ENCODE measurements around the gene CELF2. TPM values are rescaled to one million over a fixed set of nuclear protein-coding genes. Genes with fewer than 3 reads are reported as not detected.

Gene CELF2
- polyA plus RNA-seq, 4 donors, result 9.6 to 20.5 (median 13.8) TPM

- no peak for DNase-seq (ENCODE audit: low read depth in 4 of 4, low spot score in 3 of 4)
These were observed 2.9 kb downstream of the CELF2 start for GRCh38 chr10:11020548-11020942.

GRCh38 chr10:11022213-11022612 lies 4.5 kb downstream of the CELF2 start:
- DNase-seq (ENCODE audit: low read depth in 4 of 4, low spot score in 3 of 4), result no peak

GRCh38 chr10:11023009-11023953 lies 5.6 kb downstream of the CELF2 start:
- DNase-seq (ENCODE audit: low read depth in 4 of 4, low spot score in 3 of 4), result no peak

GRCh38 chr10:11024596-11024995 lies 6.9 kb downstream of the CELF2 start:
- DNase-seq (ENCODE audit: low read depth in 4 of 4, low spot score in 3 of 4), result no peak

GRCh38 chr10:11025978-11026377 lies 8.3 kb downstream of the CELF2 start:
- no peak for DNase-seq (ENCODE audit: low read depth in 4 of 4, low spot score in 3 of 4)

GRCh38 chr10:11026773-11027172 lies 9.1 kb downstream of the CELF2 start:
- DNase-seq (ENCODE audit: low read depth in 4 of 4, low spot score in 3 of 4), result no peak

- no peak for DNase-seq (ENCODE audit: low read depth in 4 of 4, low spot score in 3 of 4)
These were observed 17.1 kb downstream of the CELF2 start for GRCh38 chr10:11034762-11035161.

GRCh38 chr10:11035301-11035991 lies 17.8 kb downstream of the CELF2 start:
- no peak for DNase-seq (ENCODE audit: low read depth in 4 of 4, low spot score in 3 of 4)

- no peak for DNase-seq (ENCODE audit: low read depth in 4 of 4, low spot score in 3 of 4)
These were observed 18.8 kb downstream of the CELF2 start for GRCh38 chr10:11036424-11037011.

GRCh38 chr10:11037991-11038390 lies 20.3 kb downstream of the CELF2 start:
- DNase-seq (ENCODE audit: low read depth in 4 of 4, low spot score in 3 of 4), result no peak

- no peak for DNase-seq (ENCODE audit: low read depth in 4 of 4, low spot score in 3 of 4)
These were observed 24.7 kb downstream of the CELF2 start for GRCh38 chr10:11042357-11042756.

GRCh38 chr10:11043039-11043438 lies 25.4 kb downstream of the CELF2 start:
- no peak for DNase-seq (ENCODE audit: low read depth in 4 of 4, low spot score in 3 of 4)

- DNase-seq (ENCODE audit: low read depth in 4 of 4, low spot score in 3 of 4), result no peak
These were observed 25.9 kb downstream of the CELF2 start for GRCh38 chr10:11043446-11044127.

GRCh38 chr10:11045487-11045886 lies 27.8 kb downstream of the CELF2 start:
- DNase-seq (ENCODE audit: low read depth in 4 of 4, low spot score in 3 of 4), result no peak

GRCh38 chr10:11045995-11046775 lies 28.5 kb downstream of the CELF2 start:
- no peak for DNase-seq (ENCODE audit: low read depth in 4 of 4, low spot score in 3 of 4)

GRCh38 chr10:11046776-11047160 lies 29.1 kb downstream of the CELF2 start:
- no peak for DNase-seq (ENCODE audit: low read depth in 4 of 4, low spot score in 3 of 4)

- no peak for DNase-seq (ENCODE audit: low read depth in 4 of 4, low spot score in 3 of 4)
These were observed 31.1 kb downstream of the CELF2 start for GRCh38 chr10:11048707-11049278.

GRCh38 chr10:11049806-11050205 lies 32.1 kb downstream of the CELF2 start:
- DNase-seq (ENCODE audit: low read depth in 4 of 4, low spot score in 3 of 4), result no peak

GRCh38 chr10:11050301-11051287 lies 32.9 kb downstream of the CELF2 start:
- DNase-seq (ENCODE audit: low read depth in 4 of 4, low spot score in 3 of 4), result no peak

Measured in left renal pelvis (tissue), 4 donors.